HEK293 (cell line): ENCODE results near the gene CNPY1.

ENCODE experiments used
- CTCF ChIA-PET: fragments of 350-600 bp; formaldehyde crosslinking; extraction: SDS; loops from one replicate; lab custom pipeline; 2021; ENCODE audit warnings: antibody characterized with exemption; lab: Yijun Ruan, JAX
- POLR2A ChIA-PET: fragments of 300-600 bp; formaldehyde crosslinking; extraction: SDS; loops from one replicate; lab custom pipeline; 2020; ENCODE audit warnings: antibody characterized with exemption, inconsistent platforms; lab: Yijun Ruan, JAX
- H3K27ac ChIP-seq: fragments of 200-500 bp; sonication (Bioruptor generic); 2 replicates; pipeline ENCODE4 v1.5.1; 2014; ENCODE audit warnings: low read depth, low read length, control low read depth, inconsistent platforms; ENCODE audit errors: extremely low read depth
- H3K36me3 ChIP-seq, 2 experiments: fragments of 200-500 bp in 1 of 2; sonication (Bioruptor generic) in 1 of 2; 1 replicate in 1 of 2; 2 replicates in 1 of 2; pipeline ENCODE4 v1.5.1; 2014 to 2017; ENCODE audit warnings: inconsistent platforms in 2 of 2, low read length in 2 of 2; ENCODE audit not compliant: control insufficient read depth in 2 of 2, insufficient read depth in 1 of 2
- H3K4me1 ChIP-seq: fragments of 200-500 bp; sonication (Bioruptor generic); 2 replicates; pipeline ENCODE4 v1.5.1; 2014; ENCODE audit warnings: mild to moderate bottlenecking, low read length, inconsistent platforms; ENCODE audit not compliant: control insufficient read depth, insufficient read depth
- H3K4me3 ChIP-seq: 2 replicates; pipeline ENCODE4 v1.5.1; 2011; ENCODE audit warnings: low read depth, mild to moderate bottlenecking, control low read depth, low read length, moderate library complexity
- H3K9me3 ChIP-seq: fragments of 200-500 bp; sonication (Bioruptor generic); 2 replicates; pipeline ENCODE4 v1.5.1; 2014; ENCODE audit warnings: low read depth, low read length, inconsistent platforms; ENCODE audit not compliant: control insufficient read depth, insufficient read depth
- GLI4 ChIP-seq: fragments of 450-650 bp; formaldehyde crosslinking; IDR thresholded peaks from 2 replicates; pipeline ENCODE4 v1.5.1; 2016; ENCODE audit warnings: missing biosample characterization, missing genetic modification characterization
- GLIS1 ChIP-seq: fragments of 450-650 bp; formaldehyde crosslinking; IDR thresholded peaks from 2 replicates; pipeline ENCODE4 v1.5.1; 2016; ENCODE audit warnings: missing biosample characterization, missing genetic modification characterization
- GLIS2 ChIP-seq: fragments of 450-650 bp; formaldehyde crosslinking; IDR thresholded peaks from 2 replicates; pipeline ENCODE4 v1.5.1; 2016; ENCODE audit warnings: missing biosample characterization, missing genetic modification characterization
- KLF16 ChIP-seq: fragments of 450-650 bp; formaldehyde crosslinking; IDR thresholded peaks from 2 replicates; pipeline ENCODE4 v1.5.1; 2017; ENCODE audit warnings: missing biosample characterization, missing genetic modification characterization
- KLF9 ChIP-seq: fragments of 450-650 bp; formaldehyde crosslinking; IDR thresholded peaks from 2 replicates; pipeline ENCODE4 v1.5.1; 2016; ENCODE audit warnings: missing biosample characterization, missing genetic modification characterization, low read depth
- SP3 ChIP-seq: fragments of 450-650 bp; formaldehyde crosslinking; IDR thresholded peaks from 2 replicates; pipeline ENCODE4 v1.5.1; 2016; ENCODE audit warnings: missing biosample characterization, missing genetic modification characterization
- YY1 ChIP-seq: fragments of 450-650 bp; formaldehyde crosslinking; IDR thresholded peaks from 2 replicates; pipeline ENCODE4 v1.5.1; 2018; ENCODE audit warnings: missing biosample characterization, missing genetic modification characterization
- ZEB2 ChIP-seq: fragments of 450-650 bp; formaldehyde crosslinking; IDR thresholded peaks from 2 replicates; pipeline ENCODE4 v1.5.1; 2016; ENCODE audit warnings: missing biosample characterization, missing genetic modification characterization
- ZFHX2 ChIP-seq: fragments of 450-650 bp; formaldehyde crosslinking; conservative IDR thresholded peaks from 2 replicates; pipeline ENCODE4 v1.5.1; 2016; ENCODE audit warnings: missing biosample characterization, missing genetic modification characterization
- ZFP37 ChIP-seq: fragments of 450-650 bp; formaldehyde crosslinking; IDR thresholded peaks from 2 replicates; pipeline ENCODE4 v1.5.1; 2016; ENCODE audit warnings: missing biosample characterization, missing genetic modification characterization
- ZFP41 ChIP-seq: fragments of 450-650 bp; formaldehyde crosslinking; IDR thresholded peaks from 2 replicates; pipeline ENCODE4 v1.5.1; 2016; ENCODE audit warnings: missing biosample characterization, missing genetic modification characterization, borderline replicate concordance
- ZNF121 ChIP-seq: fragments of 450-650 bp; formaldehyde crosslinking; IDR thresholded peaks from 2 replicates; pipeline ENCODE4 v1.5.1; 2016; ENCODE audit warnings: missing biosample characterization, missing genetic modification characterization
- ZNF2 ChIP-seq: fragments of 450-650 bp; formaldehyde crosslinking; IDR thresholded peaks from 2 replicates; pipeline ENCODE4 v1.5.1; 2016; ENCODE audit warnings: missing biosample characterization, missing genetic modification characterization
- ZNF341 ChIP-seq: fragments of 450-650 bp; formaldehyde crosslinking; IDR thresholded peaks from 2 replicates; pipeline ENCODE4; 2016; ENCODE audit warnings: low read depth, missing biosample characterization, missing genetic modification characterization
- ZNF350 ChIP-seq: fragments of 450-650 bp; formaldehyde crosslinking; IDR thresholded peaks from 2 replicates; pipeline ENCODE4 v1.5.0; 2017; ENCODE audit warnings: missing biosample characterization, mild to moderate bottlenecking, missing genetic modification characterization
- ZNF394 ChIP-seq: fragments of 450-650 bp; formaldehyde crosslinking; IDR thresholded peaks from 2 replicates; pipeline ENCODE4 v1.5.1; 2016; ENCODE audit warnings: missing biosample characterization, missing genetic modification characterization, mild to moderate bottlenecking, moderate library complexity, borderline replicate concordance
- ZNF404 ChIP-seq: fragments of 450-650 bp; formaldehyde crosslinking; IDR thresholded peaks from 2 replicates; pipeline ENCODE4 v1.5.1; 2017; ENCODE audit warnings: missing biosample characterization, missing genetic modification characterization
- ZNF423 ChIP-seq: fragments of 450-650 bp; formaldehyde crosslinking; IDR thresholded peaks from 2 replicates; pipeline ENCODE4 v1.5.1; 2016; ENCODE audit warnings: missing biosample characterization, missing genetic modification characterization
- ZNF501 ChIP-seq: fragments of 450-650 bp; formaldehyde crosslinking; IDR thresholded peaks from 2 replicates; pipeline ENCODE4 v1.5.1; 2016; ENCODE audit warnings: missing biosample characterization, missing genetic modification characterization
- ZNF654 ChIP-seq: fragments of 450-650 bp; formaldehyde crosslinking; IDR thresholded peaks from 2 replicates; pipeline ENCODE4 v1.5.1; 2016; ENCODE audit warnings: low read depth, missing biosample characterization, missing genetic modification characterization
- ZNF660 ChIP-seq: fragments of 450-650 bp; IDR thresholded peaks from 2 replicates; pipeline ENCODE4 v1.5.1; 2018; ENCODE audit warnings: missing biosample characterization, mild to moderate bottlenecking, missing genetic modification characterization
- ZSCAN30 ChIP-seq: fragments of 450-650 bp; IDR thresholded peaks from 2 replicates; pipeline ENCODE4 v1.5.1; 2018; ENCODE audit warnings: missing biosample characterization, mild to moderate bottlenecking, missing genetic modification characterization, moderate library complexity
- ZXDB ChIP-seq: fragments of 450-650 bp; formaldehyde crosslinking; IDR thresholded peaks from 2 replicates; pipeline ENCODE4 v1.5.1; 2016; ENCODE audit warnings: missing biosample characterization, missing genetic modification characterization
- TF ChIP-seq, protein P1 (sequence below): fragments of 450-650 bp; formaldehyde crosslinking; IDR thresholded peaks from 2 replicates; pipeline ENCODE4 v1.5.1; 2016; ENCODE audit warnings: missing biosample characterization, missing genetic modification characterization
- TF ChIP-seq, protein P2 (sequence below): fragments of 450-650 bp; formaldehyde crosslinking; IDR thresholded peaks from 2 replicates; pipeline ENCODE4 v1.5.1; 2017; ENCODE audit warnings: missing biosample characterization, missing genetic modification characterization
- TF ChIP-seq, protein P3 (sequence below): fragments of 450-650 bp; formaldehyde crosslinking; IDR thresholded peaks from 2 replicates; pipeline ENCODE4 v1.5.1; 2016; ENCODE audit warnings: missing biosample characterization, missing genetic modification characterization
- TF ChIP-seq, protein P4 (sequence below): fragments of 450-650 bp; formaldehyde crosslinking; IDR thresholded peaks from 2 replicates; pipeline ENCODE4 v1.5.1; 2017; ENCODE audit warnings: missing biosample characterization, missing genetic modification characterization

Gene CNPY1

DNA sequence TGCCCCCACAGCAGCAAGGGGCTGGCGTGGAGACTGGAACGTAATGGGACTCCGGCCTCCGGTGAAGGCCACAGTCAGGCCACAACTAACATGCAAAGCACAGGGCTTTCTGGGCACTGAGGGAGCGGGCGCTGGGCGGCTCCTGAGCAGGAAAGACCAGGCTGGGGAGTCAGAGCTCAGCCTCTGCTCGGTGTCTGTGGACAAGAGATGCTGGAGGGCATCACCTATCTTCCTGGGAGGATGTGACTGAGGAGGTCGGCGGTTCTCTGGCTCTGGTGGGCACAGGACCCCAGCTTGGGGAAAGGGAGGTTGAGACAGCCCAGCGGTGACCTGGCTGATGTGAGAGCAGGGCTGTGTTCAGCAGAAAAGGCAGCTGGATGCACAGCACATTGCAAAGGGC, 11.7 kb downstream of the CNPY1 start:
- Histone ChIP-seq H3K27ac (no peak overlapping the region), H3K4me3 (no peak overlapping the region), H3K36me3 (no peaks in the 10 kb centered on the region), H3K9me3 (no peaks in the 10 kb centered on the region), H3K4me1 (no peaks in the 10 kb centered on the region)
- TF ChIP-seq ZNF404 (tag by site-specific recombination), result no peak
- ChIA-PET CTCF (interaction anchor here (0.8 to 3.4 kb wide), 11 partner anchors 11 to 233 kb away, joined by 3 to 37 read pairs (median 3); no protein-coding TSS in a partner anchor), POLR2A (no interaction called here)

DNA sequence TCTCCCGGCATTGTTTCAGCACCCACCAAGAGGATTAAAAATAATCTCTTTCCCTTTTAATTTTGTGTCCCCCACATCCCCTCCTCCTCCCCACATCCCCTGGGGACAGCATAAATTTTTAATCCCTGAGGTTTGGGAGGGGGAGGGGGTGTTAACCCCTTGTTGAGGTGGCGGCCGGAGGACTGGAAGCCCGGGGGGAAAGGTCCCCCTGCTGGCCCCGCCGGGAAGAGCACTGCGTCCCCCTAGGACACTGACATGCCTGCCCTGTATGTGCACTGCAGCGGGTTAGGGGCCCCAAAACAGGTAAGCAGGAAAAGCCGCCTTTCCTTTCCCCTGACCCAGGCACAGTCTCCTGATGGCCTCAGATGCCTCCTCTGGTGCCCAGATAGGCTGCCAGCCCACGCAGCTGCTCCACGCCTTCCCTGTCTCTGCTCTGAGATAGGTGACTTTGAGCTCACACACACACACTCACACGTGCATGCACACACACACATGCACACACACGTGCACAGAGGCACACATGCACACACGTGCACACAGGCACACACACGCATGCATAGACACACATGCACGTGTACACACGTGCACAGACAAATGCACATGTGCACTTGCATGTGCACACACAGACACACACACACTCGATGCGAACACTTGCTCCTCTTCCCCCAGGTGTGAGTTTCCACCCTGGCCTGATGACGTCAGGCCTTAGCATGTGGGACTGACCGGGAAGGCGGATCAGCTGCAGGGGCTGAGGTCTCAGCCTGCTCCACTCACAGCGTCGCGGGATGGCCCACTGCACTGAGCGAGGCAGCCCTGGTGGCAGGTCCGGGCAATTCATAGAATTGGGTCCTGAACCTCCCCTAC, 12.3 kb downstream of the CNPY1 start:
- H3K9me3 ChIP-seq, result no peaks in the 10 kb centered on the region
- no peak overlapping the region for H3K4me3 ChIP-seq
- CTCF ChIA-PET, result interaction anchor here (0.6 to 3.4 kb wide), 21 partner anchors 9 to 234 kb away, joined by 3 to 37 read pairs (median 3); no protein-coding TSS in a partner anchor
- no peaks in the 10 kb centered on the region for H3K36me3 ChIP-seq
- no peak overlapping the region for H3K27ac ChIP-seq
- POLR2A ChIA-PET, result no interaction called here
- H3K4me1 ChIP-seq, result no peaks in the 10 kb centered on the region
- TF ChIP-seq, protein P1, sequence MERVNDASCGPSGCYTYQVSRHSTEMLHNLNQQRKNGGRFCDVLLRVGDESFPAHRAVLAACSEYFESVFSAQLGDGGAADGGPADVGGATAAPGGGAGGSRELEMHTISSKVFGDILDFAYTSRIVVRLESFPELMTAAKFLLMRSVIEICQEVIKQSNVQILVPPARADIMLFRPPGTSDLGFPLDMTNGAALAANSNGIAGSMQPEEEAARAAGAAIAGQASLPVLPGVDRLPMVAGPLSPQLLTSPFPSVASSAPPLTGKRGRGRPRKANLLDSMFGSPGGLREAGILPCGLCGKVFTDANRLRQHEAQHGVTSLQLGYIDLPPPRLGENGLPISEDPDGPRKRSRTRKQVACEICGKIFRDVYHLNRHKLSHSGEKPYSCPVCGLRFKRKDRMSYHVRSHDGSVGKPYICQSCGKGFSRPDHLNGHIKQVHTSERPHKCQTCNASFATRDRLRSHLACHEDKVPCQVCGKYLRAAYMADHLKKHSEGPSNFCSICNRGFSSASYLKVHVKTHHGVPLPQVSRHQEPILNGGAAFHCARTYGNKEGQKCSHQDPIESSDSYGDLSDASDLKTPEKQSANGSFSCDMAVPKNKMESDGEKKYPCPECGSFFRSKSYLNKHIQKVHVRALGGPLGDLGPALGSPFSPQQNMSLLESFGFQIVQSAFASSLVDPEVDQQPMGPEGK (tag by site-specific recombination), result peak; percentile 20; the same call in 1 of the 2 replicates
- TF ChIP-seq KLF16 (0 out of 2 replicates have a peak, but pooled peaks have one; percentile 37), GLI4 (0 out of 2 replicates have a peak, but pooled peaks have one; percentile 18), ZFP37 (tag by site-specific recombination) (0 out of 2 replicates have a peak, but pooled peaks have one; percentile 55), ZNF654 (tag by site-specific recombination) (peak; percentile 68), YY1 (peak; percentile 25; the same call in 1 of the 2 replicates), ZFP41 (tag by site-specific recombination) (no peak), ZNF2 (tag by site-specific recombination) (peak; percentile 74), KLF9 (peak; percentile 10; the same call in 1 of the 2 replicates), ZNF660 (tag by site-specific recombination) (peak; percentile 26; the same call in 1 of the 2 replicates), SP3 (tag by site-specific recombination) (no peak), ZSCAN30 (peak; percentile 71; the same call in 1 of the 2 replicates), ZNF121 (tag by site-specific recombination) (no peak), ZNF341 (tag by site-specific recombination) (peak; percentile 35), GLIS2 (tag by site-specific recombination) (0 out of 2 replicates have a peak, but pooled peaks have one; percentile 38), ZNF350 (tag by site-specific recombination) (no peak), ZFHX2 (tag by site-specific recombination) (peak; percentile 51; the same call in 1 of the 2 replicates), ZXDB (no peak), ZEB2 (tag by site-specific recombination) (peak; percentile 39), ZNF394 (tag by site-specific recombination) (0 out of 2 replicates have a peak, but pooled peaks have one; percentile 24), ZNF501 (0 out of 2 replicates have a peak, but pooled peaks have one; percentile 53), GLIS1 (tag by site-specific recombination) (peak; percentile 22; the same call in 1 of the 2 replicates), ZNF423 (tag by site-specific recombination) (peak; percentile 35; the same call in 1 of the 2 replicates)
- TF ChIP-seq, protein P2, sequence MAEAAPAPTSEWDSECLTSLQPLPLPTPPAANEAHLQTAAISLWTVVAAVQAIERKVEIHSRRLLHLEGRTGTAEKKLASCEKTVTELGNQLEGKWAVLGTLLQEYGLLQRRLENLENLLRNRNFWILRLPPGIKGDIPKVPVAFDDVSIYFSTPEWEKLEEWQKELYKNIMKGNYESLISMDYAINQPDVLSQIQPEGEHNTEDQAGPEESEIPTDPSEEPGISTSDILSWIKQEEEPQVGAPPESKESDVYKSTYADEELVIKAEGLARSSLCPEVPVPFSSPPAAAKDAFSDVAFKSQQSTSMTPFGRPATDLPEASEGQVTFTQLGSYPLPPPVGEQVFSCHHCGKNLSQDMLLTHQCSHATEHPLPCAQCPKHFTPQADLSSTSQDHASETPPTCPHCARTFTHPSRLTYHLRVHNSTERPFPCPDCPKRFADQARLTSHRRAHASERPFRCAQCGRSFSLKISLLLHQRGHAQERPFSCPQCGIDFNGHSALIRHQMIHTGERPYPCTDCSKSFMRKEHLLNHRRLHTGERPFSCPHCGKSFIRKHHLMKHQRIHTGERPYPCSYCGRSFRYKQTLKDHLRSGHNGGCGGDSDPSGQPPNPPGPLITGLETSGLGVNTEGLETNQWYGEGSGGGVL, result 0 out of 2 replicates have a peak, but pooled peaks have one; percentile 14
- TF ChIP-seq, protein P3, sequence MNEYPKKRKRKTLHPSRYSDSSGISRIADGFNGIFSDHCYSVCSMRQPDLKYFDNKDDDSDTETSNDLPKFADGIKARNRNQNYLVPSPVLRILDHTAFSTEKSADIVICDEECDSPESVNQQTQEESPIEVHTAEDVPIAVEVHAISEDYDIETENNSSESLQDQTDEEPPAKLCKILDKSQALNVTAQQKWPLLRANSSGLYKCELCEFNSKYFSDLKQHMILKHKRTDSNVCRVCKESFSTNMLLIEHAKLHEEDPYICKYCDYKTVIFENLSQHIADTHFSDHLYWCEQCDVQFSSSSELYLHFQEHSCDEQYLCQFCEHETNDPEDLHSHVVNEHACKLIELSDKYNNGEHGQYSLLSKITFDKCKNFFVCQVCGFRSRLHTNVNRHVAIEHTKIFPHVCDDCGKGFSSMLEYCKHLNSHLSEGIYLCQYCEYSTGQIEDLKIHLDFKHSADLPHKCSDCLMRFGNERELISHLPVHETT (tag by site-specific recombination), result 0 out of 2 replicates have a peak, but pooled peaks have one; percentile 29
- TF ChIP-seq, protein P4, sequence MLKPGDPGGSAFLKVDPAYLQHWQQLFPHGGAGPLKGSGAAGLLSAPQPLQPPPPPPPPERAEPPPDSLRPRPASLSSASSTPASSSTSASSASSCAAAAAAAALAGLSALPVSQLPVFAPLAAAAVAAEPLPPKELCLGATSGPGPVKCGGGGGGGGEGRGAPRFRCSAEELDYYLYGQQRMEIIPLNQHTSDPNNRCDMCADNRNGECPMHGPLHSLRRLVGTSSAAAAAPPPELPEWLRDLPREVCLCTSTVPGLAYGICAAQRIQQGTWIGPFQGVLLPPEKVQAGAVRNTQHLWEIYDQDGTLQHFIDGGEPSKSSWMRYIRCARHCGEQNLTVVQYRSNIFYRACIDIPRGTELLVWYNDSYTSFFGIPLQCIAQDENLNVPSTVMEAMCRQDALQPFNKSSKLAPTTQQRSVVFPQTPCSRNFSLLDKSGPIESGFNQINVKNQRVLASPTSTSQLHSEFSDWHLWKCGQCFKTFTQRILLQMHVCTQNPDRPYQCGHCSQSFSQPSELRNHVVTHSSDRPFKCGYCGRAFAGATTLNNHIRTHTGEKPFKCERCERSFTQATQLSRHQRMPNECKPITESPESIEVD (tag by site-specific recombination), result 0 out of 2 replicates have a peak, but pooled peaks have one; percentile 28
